GM12892 (cell line): Measurements from ENCODE around the gene BLCAP.

Experiments
- POLR2A ChIP-seq: IDR thresholded peaks from 2 replicates; pipeline ENCODE4 v1.6.1; 2011; ENCODE audit warnings: low read depth, low read length, control low read depth
- POLR2AphosphoS5 ChIP-seq: IDR thresholded peaks from 2 replicates; pipeline ENCODE4 v1.6.1; 2011; ENCODE audit warnings: low read depth, low read length, control low read depth
- TAF1 ChIP-seq: IDR thresholded peaks from 2 replicates; pipeline ENCODE4 v1.6.1; 2011; ENCODE audit warnings: low read depth, mild to moderate bottlenecking, control low read depth, low read length, borderline replicate concordance

- TF ChIP-seq POLR2A, result no peak
- no peak for TF ChIP-seq POLR2AphosphoS5
- TF ChIP-seq TAF1, result no peak
Observed at GRCh38 chr20:37534401-37535157, 6.9 kb upstream of the BLCAP start.
